ENCODE results near the gene OR10A7.

- TF ChIP-seq TAF1 (IDR thresholded peaks at IDR 0.05; ENCODE audit: low read depth, low read length) = no peak
- no peak for TF ChIP-seq POLR2AphosphoS5 (IDR thresholded peaks at IDR 0.05; ENCODE audit: low read depth, low read length)
- TF ChIP-seq POLR2A (IDR thresholded peaks at IDR 0.05; ENCODE audit: low read depth, low read length) = no peak
- TF ChIP-seq PAX5 (IDR thresholded peaks at IDR 0.05; ENCODE audit: insufficient read depth, low read length, severe bottlenecking) = no peak
- no peak for TF ChIP-seq POU2F2 (IDR thresholded peaks at IDR 0.05; ENCODE audit: low read depth, low read length)
- TF ChIP-seq SPI1 (IDR thresholded peaks at IDR 0.05; ENCODE audit: low read depth, low read length) = no peak
These were observed 48.1 kb upstream of the OR10A7 start for GRCh38 chr12:55172686-55173085.
